K562 (cell line): ENCODE data around the gene ZNF747. TPM values are rescaled to one million over a fixed set of nuclear protein-coding genes. Genes with fewer than 3 reads are reported as not detected.

ENCODE experiments used
- CCNT2 ChIP-seq: IDR thresholded peaks from 2 replicates; pipeline ENCODE4 v1.6.1; 2011; ENCODE audit warnings: borderline replicate concordance, low read depth, mild to moderate bottlenecking, moderate library complexity, mixed read lengths, low read length; ENCODE audit not compliant: insufficient read length; ENCODE audit errors: extremely low read depth
- HDAC1 ChIP-seq, 2 experiments: fragments of 450-650 bp; IDR thresholded peaks; 2 replicates each; pipeline ENCODE4 v1.6.1; 2016 to 2017; ENCODE audit warnings: inconsistent platforms in 1 of 2, mild to moderate bottlenecking in 1 of 2, moderate library complexity in 1 of 2
- HDAC2 ChIP-seq: fragments of 450-650 bp; IDR thresholded peaks from 2 replicates; pipeline ENCODE4 v1.6.1; 2016; ENCODE audit warnings: mild to moderate bottlenecking
- L3MBTL2 ChIP-seq: fragments of 450-650 bp; IDR thresholded peaks from 2 replicates; pipeline ENCODE4 v1.6.1; 2016; ENCODE audit warnings: mild to moderate bottlenecking, moderate library complexity
- MCM2 ChIP-seq: fragments of 450-650 bp; IDR thresholded peaks from 2 replicates; pipeline ENCODE4 v1.6.1; 2017; ENCODE audit warnings: low read depth, mild to moderate bottlenecking
- MYC ChIP-seq, 2 experiments: fragments of 250-450 bp in 1 of 2; sonication (Bioruptor Pico) in 1 of 2; IDR thresholded peaks; 2 replicates each; pipeline versions ENCODE4 v1.5.1 to v1.6.1; 2012 to 2021; ENCODE audit warnings: low read depth in 2 of 2, borderline replicate concordance in 1 of 2, improper control_type of control experiment in 1 of 2, low read length in 1 of 2, mild to moderate bottlenecking in 1 of 2, moderate library complexity in 1 of 2
- RBBP5 ChIP-seq: fragments of 200-600 bp; sonication (generic); IDR thresholded peaks from 2 replicates; pipeline ENCODE4 v1.6.1; 2012; ENCODE audit warnings: borderline replicate concordance, mild to moderate bottlenecking, low read length, control low read depth, inconsistent platforms; ENCODE audit not compliant: insufficient read depth, poor library complexity, severe bottlenecking
- SMAD1 ChIP-seq: fragments of 150-350 bp; IDR thresholded peaks from 2 replicates; pipeline ENCODE4 v1.6.1; 2014; ENCODE audit warnings: low read length, low read depth; ENCODE audit not compliant: partially characterized antibody
- STAT6 ChIP-seq: sonication (generic); formaldehyde crosslinking; IDR thresholded peaks from 2 replicates; pipeline ENCODE4 v1.8.1; 2023; ENCODE audit warnings: mild to moderate bottlenecking, missing genetic modification reagents
- ZBTB49 ChIP-seq: sonication (generic); formaldehyde crosslinking; IDR thresholded peaks from 2 replicates; pipeline ENCODE4 v1.8.0; 2022; ENCODE audit warnings: missing genetic modification reagents, mild to moderate bottlenecking, borderline replicate concordance
- ZC3H4 ChIP-seq: sonication (generic); formaldehyde crosslinking; IDR thresholded peaks from 2 replicates; pipeline ENCODE4 v1.9.0; 2021; ENCODE audit warnings: missing genetic modification reagents, borderline replicate concordance
- ZFP36 ChIP-seq: fragments of 150-350 bp; IDR thresholded peaks from 2 replicates; pipeline ENCODE4 v1.6.1; 2018; ENCODE audit warnings: low read length, low read depth; ENCODE audit not compliant: partially characterized antibody
- polyA plus RNA-seq, 8 experiments: library from polyadenylated mRNA; depleted of rRNA in 4 of 8; stranded (reverse) in 5 of 8; unstranded in 3 of 8; fragments of >200 nt; fragmentation: Nextera tagmentation in 2 of 8; fragmentation: Illumina TruSeq in 1 of 8; extraction: Ambion mirVana in 2 of 8; extraction: Trizol in 1 of 8; gene quantifications; 2 replicates each; pipeline versions ENCODE4 v1.2.1 to v1.2.3, GENCODE V29; 2011 to 2014; ENCODE audit warnings: inconsistent platforms in 1 of 8, missing spikeins in 1 of 8
- total RNA-seq, 7 experiments: library from RNA; depleted of rRNA in 6 of 7; stranded (reverse); fragments of >200 nt in 6 of 7; fragmentation: Illumina TruSeq in 2 of 7; extraction: Trizol in 2 of 7; gene quantifications; 2 replicates each; pipeline versions ENCODE4 v1.2.1 to v1.2.3, GENCODE V29; 2011 to 2021; ENCODE audit warnings: low replicate concordance in 1 of 7
- TF ChIP-seq, protein P1 (sequence below): conservative IDR thresholded peaks from 2 replicates; pipeline ENCODE4 v1.6.1; 2011; ENCODE audit warnings: low read depth, mild to moderate bottlenecking, low read length; ENCODE audit not compliant: control insufficient read depth
- TF ChIP-seq, protein P2 (sequence below): fragments of 250-450 bp; sonication (Bioruptor Pico); IDR thresholded peaks from 2 replicates; pipeline ENCODE4 v1.9.0; 2021; ENCODE audit warnings: mild to moderate bottlenecking, inconsistent platforms
- TF ChIP-seq, protein P3 (sequence below): sonication (generic); formaldehyde crosslinking; IDR thresholded peaks from 2 replicates; pipeline ENCODE4 v1.8.0; 2022; ENCODE audit warnings: missing genetic modification reagents, mild to moderate bottlenecking, moderate library complexity, borderline replicate concordance

The ZNF747 gene
- total and polyA plus RNA-seq, 9 of the 15 experiments (the other 6 are each of a cell fraction or from before 2014, with no cell fraction given), result 0.14 to 3.3 (median 1.5) TPM

- TF ChIP-seq ZC3H4 (CRISPR knock-in tag) (0 out of 2 replicates have a peak, but pooled peaks have one; percentile 42), MYC (IDR thresholded peaks at IDR 0.05; ENCODE audit: low read depth, low read length) (peak; percentile 20; the same call in 1 of the 2 replicates), MYC (CRISPR knock-in tag; IDR thresholded peaks at IDR 0.05; ENCODE audit: borderline replicate concordance, low read depth) (no peak), ZBTB49 (no peak), HDAC2 (peak; percentile 33; the same call in 1 of the 2 replicates), MCM2 (no peak), SMAD1 (no peak), STAT6 (CRISPR knock-in tag) (no peak), RBBP5 (peak; percentile 77), CCNT2 (peak; percentile 39), HDAC1 (IDR thresholded peaks at IDR 0.05) (peak in 1 of 2 experiments; percentile 65; a peak in 1 of 4 replicates), ZFP36 (peak; percentile 37), L3MBTL2 (peak; percentile 29; the same call in 1 of the 2 replicates)
- TF ChIP-seq, protein P1, sequence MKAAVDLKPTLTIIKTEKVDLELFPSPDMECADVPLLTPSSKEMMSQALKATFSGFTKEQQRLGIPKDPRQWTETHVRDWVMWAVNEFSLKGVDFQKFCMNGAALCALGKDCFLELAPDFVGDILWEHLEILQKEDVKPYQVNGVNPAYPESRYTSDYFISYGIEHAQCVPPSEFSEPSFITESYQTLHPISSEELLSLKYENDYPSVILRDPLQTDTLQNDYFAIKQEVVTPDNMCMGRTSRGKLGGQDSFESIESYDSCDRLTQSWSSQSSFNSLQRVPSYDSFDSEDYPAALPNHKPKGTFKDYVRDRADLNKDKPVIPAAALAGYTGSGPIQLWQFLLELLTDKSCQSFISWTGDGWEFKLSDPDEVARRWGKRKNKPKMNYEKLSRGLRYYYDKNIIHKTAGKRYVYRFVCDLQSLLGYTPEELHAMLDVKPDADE, result peak; percentile 56; the same call in 1 of the 2 replicates
- TF ChIP-seq, protein P2, sequence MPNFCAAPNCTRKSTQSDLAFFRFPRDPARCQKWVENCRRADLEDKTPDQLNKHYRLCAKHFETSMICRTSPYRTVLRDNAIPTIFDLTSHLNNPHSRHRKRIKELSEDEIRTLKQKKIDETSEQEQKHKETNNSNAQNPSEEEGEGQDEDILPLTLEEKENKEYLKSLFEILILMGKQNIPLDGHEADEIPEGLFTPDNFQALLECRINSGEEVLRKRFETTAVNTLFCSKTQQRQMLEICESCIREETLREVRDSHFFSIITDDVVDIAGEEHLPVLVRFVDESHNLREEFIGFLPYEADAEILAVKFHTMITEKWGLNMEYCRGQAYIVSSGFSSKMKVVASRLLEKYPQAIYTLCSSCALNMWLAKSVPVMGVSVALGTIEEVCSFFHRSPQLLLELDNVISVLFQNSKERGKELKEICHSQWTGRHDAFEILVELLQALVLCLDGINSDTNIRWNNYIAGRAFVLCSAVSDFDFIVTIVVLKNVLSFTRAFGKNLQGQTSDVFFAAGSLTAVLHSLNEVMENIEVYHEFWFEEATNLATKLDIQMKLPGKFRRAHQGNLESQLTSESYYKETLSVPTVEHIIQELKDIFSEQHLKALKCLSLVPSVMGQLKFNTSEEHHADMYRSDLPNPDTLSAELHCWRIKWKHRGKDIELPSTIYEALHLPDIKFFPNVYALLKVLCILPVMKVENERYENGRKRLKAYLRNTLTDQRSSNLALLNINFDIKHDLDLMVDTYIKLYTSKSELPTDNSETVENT (CRISPR knock-in tag), result 0 out of 2 replicates have a peak, but pooled peaks have one; percentile 14
- TF ChIP-seq, protein P3, sequence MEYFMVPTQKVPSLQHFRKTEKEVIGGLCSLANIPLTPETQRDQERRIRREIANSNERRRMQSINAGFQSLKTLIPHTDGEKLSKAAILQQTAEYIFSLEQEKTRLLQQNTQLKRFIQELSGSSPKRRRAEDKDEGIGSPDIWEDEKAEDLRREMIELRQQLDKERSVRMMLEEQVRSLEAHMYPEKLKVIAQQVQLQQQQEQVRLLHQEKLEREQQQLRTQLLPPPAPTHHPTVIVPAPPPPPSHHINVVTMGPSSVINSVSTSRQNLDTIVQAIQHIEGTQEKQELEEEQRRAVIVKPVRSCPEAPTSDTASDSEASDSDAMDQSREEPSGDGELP, result peak; percentile 86
Measured at GRCh38 chr16:30526137-30526822, 8.4 kb downstream of the ZNF747 start, which contains the start of gene ZNF768 (continued).
